Measurements from ENCODE around the gene ABCD3.

The ABCD3 gene

GRCh38 chr1:94462606-94463005 lies 44.4 kb downstream of the ABCD3 start:
- H3K4me3 ChIP-seq (ENCODE audit: low read length), result no peak overlapping the region
- H3K27me3 ChIP-seq (ENCODE audit: control insufficient read depth, insufficient read depth, low read length), result no peaks in the 10 kb centered on the region
- no peaks in the 10 kb centered on the region for H3K9me3 ChIP-seq (ENCODE audit: control insufficient read depth, insufficient read depth, low read length)
- H3K27ac ChIP-seq (ENCODE audit: low read length), result no peak overlapping the region
- H3K36me3 ChIP-seq (ENCODE audit: control insufficient read depth, insufficient read depth, low read length), result no peaks in the 10 kb centered on the region
- no CpG with 5 or more reads among the region's 2 CpGs for WGBS (ENCODE audit: insufficient coverage, insufficient read length)
- no peaks in the 10 kb centered on the region for H3K4me1 ChIP-seq (ENCODE audit: control insufficient read depth, insufficient read depth, low read length)
- DNase-seq (ENCODE audit: low read depth, low spot score), result no peak

DNA sequence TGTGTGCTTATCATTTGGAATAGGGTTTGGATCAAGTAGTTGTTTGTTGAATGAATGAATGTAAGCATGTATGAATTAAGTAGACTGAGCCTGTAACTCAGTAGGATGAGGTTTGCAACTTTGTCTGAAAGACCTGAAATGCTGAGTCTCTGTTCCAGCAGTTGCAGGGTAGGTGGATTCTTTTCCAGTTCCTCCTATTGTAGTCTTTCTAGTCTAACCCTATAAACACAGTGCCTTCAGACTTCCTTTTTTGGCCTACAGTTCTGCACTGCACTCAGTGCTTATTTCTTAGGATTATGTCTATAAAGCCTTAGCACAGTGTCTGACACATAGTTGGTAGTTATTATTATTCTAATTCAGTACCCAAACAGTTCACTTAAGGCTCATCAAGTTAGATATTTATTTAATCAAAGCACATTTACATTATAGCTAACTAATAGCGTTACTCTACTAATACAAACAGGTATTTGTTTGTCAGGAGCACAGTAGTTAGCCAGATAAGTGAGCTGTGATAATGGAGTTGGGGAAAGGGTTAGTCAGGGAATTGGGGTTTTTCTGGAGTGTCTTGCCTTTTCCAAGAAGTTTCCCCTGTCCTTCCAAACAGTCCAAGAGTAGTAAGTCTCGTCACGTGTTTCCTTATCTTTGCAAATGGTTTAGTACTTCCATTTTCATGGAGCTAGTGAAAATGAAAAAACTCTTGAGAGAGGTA lies 45.0 kb downstream of the ABCD3 start:
- H3K36me3 ChIP-seq (ENCODE audit: control insufficient read depth, insufficient read depth, low read length), result no peaks in the 10 kb centered on the region
- no CpG with 5 or more reads among the region's 3 CpGs for WGBS (ENCODE audit: insufficient coverage, insufficient read length)
- H3K4me3 ChIP-seq (ENCODE audit: low read length), result no peak overlapping the region
- no peaks in the 10 kb centered on the region for H3K9me3 ChIP-seq (ENCODE audit: control insufficient read depth, insufficient read depth, low read length)
- H3K4me1 ChIP-seq (ENCODE audit: control insufficient read depth, insufficient read depth, low read length), result no peaks in the 10 kb centered on the region
- no peaks in the 10 kb centered on the region for H3K27me3 ChIP-seq (ENCODE audit: control insufficient read depth, insufficient read depth, low read length)
- DNase-seq (ENCODE audit: low read depth, low spot score), result no peak
- H3K27ac ChIP-seq (ENCODE audit: low read length), result no peak overlapping the region

- Histone ChIP-seq H3K36me3 (ENCODE audit: control insufficient read depth, insufficient read depth, low read length) (no peaks in the 10 kb centered on the region), H3K9me3 (ENCODE audit: control insufficient read depth, insufficient read depth, low read length) (no peaks in the 10 kb centered on the region), H3K27me3 (ENCODE audit: control insufficient read depth, insufficient read depth, low read length) (no peaks in the 10 kb centered on the region), H3K4me1 (ENCODE audit: control insufficient read depth, insufficient read depth, low read length) (no peaks in the 10 kb centered on the region), H3K27ac (ENCODE audit: low read length) (no peak overlapping the region), H3K4me3 (ENCODE audit: low read length) (no peak overlapping the region)
- DNase-seq (ENCODE audit: low read depth, low spot score), result no peak
- no CpG with 5 or more reads among the region's 3 CpGs for WGBS (ENCODE audit: insufficient coverage, insufficient read length)
Observed at GRCh38 chr1:94463765-94464330, 45.7 kb downstream of the ABCD3 start.

DNA sequence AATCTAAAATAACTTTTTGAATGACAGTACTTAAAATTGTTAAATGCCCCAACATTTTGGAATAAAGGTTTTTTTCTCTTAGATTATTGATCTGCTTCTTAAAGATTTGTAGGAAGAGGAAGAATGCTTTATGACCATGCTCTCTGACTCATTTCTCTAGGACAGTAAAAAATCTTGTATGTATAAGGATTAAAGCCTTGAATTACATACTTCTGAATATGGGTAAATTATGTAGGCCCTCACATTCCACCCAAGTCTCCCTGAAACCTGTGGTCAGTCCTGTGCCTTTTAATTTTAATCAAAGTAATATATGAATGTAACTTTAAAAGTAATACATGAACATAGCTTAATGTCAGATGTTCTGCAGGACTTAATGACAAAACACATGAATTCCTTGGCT lies 50.5 kb downstream of the ABCD3 start:
- Histone ChIP-seq H3K4me1 (ENCODE audit: control insufficient read depth, insufficient read depth, low read length) (no peaks in the 10 kb centered on the region), H3K27ac (ENCODE audit: low read length) (no peak overlapping the region), H3K36me3 (ENCODE audit: control insufficient read depth, insufficient read depth, low read length) (no peaks in the 10 kb centered on the region), H3K4me3 (ENCODE audit: low read length) (no peak overlapping the region), H3K9me3 (ENCODE audit: control insufficient read depth, insufficient read depth, low read length) (no peaks in the 10 kb centered on the region), H3K27me3 (ENCODE audit: control insufficient read depth, insufficient read depth, low read length) (no peaks in the 10 kb centered on the region)
- DNase-seq (ENCODE audit: low read depth, low spot score), result no peak

GRCh38 chr1:94471271-94471670 lies 53.1 kb downstream of the ABCD3 start:
- Histone ChIP-seq H3K4me1 (ENCODE audit: control insufficient read depth, insufficient read depth, low read length) (no peaks in the 10 kb centered on the region), H3K27me3 (ENCODE audit: control insufficient read depth, insufficient read depth, low read length) (no peaks in the 10 kb centered on the region), H3K27ac (ENCODE audit: low read length) (no peak overlapping the region), H3K4me3 (ENCODE audit: low read length) (no peak overlapping the region), H3K36me3 (ENCODE audit: control insufficient read depth, insufficient read depth, low read length) (no peaks in the 10 kb centered on the region), H3K9me3 (ENCODE audit: control insufficient read depth, insufficient read depth, low read length) (no peaks in the 10 kb centered on the region)
- no CpG with 5 or more reads among the region's 2 CpGs for WGBS (ENCODE audit: insufficient coverage, insufficient read length)
- no peak for DNase-seq (ENCODE audit: low read depth, low spot score)

DNA sequence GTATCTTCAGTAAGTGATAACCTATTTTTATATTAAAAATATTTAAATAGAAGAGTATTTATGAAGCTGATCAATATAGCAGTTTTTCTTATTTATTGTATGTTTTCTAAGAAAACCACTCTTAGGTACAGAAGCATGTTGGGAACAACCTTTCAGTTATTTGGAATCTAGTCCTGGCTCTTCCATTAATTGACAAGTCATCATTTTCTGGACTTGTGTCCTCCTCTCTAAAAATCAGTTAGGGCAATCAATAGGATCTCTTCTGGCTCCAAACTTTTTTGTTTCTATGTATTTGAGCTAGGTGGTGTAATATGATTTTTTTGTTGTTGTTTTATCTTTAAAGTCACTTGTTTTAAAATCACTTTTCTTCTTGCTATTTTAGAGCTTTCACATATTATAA lies 57.0 kb downstream of the ABCD3 start:
- no peaks in the 10 kb centered on the region for H3K9me3 ChIP-seq (ENCODE audit: control insufficient read depth, insufficient read depth, low read length)
- no peak overlapping the region for H3K27ac ChIP-seq (ENCODE audit: low read length)
- no peak overlapping the region for H3K4me3 ChIP-seq (ENCODE audit: low read length)
- H3K36me3 ChIP-seq (ENCODE audit: control insufficient read depth, insufficient read depth, low read length), result no peaks in the 10 kb centered on the region; the same call in 1 of the 2 replicates
- DNase-seq (ENCODE audit: low read depth, low spot score), result no peak
- H3K4me1 ChIP-seq (ENCODE audit: control insufficient read depth, insufficient read depth, low read length), result no peaks in the 10 kb centered on the region
- no peaks in the 10 kb centered on the region for H3K27me3 ChIP-seq (ENCODE audit: control insufficient read depth, insufficient read depth, low read length)

DNA sequence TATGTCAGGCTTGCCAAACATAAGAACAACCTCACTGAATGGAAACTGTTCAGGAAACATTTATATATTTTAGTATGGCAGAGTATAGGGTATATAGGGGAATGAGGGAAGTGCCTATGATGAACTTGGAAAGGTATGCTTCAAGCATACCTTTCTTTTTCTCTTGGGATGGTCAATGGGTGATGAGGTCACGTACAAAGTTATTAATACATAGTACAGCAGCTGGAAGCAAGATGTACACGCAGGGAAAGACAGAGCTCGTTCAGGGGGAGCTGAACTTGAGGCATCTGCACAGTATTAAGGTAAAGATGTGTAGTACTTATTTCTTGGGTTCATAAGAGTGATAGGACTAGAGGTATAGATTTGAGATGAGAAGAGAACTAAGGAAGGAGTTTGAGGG lies 61.5 kb downstream of the ABCD3 start:
- Histone ChIP-seq H3K27ac (ENCODE audit: low read length) (no peak overlapping the region), H3K4me3 (ENCODE audit: low read length) (no peak overlapping the region), H3K4me1 (ENCODE audit: control insufficient read depth, insufficient read depth, low read length) (no peaks in the 10 kb centered on the region), H3K36me3 (ENCODE audit: control insufficient read depth, insufficient read depth, low read length) (no peaks in the 10 kb centered on the region; the same call in 1 of the 2 replicates), H3K9me3 (ENCODE audit: control insufficient read depth, insufficient read depth, low read length) (no peaks in the 10 kb centered on the region), H3K27me3 (ENCODE audit: control insufficient read depth, insufficient read depth, low read length) (no peaks in the 10 kb centered on the region)
- WGBS (ENCODE audit: insufficient coverage, insufficient read length), result no CpG with 5 or more reads among the region's 3 CpGs
- no peak for DNase-seq (ENCODE audit: low read depth, low spot score)

DNA sequence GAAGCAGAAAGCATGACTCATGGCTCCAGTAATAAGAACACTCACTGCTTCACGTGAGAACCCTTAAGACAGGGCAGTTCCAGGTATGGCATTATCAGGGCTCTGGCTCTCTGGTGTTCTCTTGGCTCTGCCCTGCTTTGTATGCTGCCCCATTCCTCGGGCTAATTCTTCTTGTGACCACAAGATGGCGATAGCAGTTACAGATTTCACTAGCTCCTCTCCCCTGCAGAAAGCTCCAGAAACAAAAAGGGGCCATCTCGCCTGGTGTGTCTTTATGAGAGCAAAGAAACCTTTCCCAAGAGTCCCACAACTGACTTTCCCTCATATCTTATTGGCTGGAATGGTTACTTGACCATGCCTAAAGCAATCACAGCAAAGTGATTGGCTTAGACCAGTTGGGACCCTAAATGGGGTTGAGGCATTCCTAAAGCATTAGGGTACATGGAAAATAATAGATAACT lies 63.3 kb downstream of the ABCD3 start:
- Histone ChIP-seq H3K27ac (ENCODE audit: low read length) (no peak overlapping the region), H3K27me3 (ENCODE audit: control insufficient read depth, insufficient read depth, low read length) (no peaks in the 10 kb centered on the region), H3K4me1 (ENCODE audit: control insufficient read depth, insufficient read depth, low read length) (no peaks in the 10 kb centered on the region), H3K4me3 (ENCODE audit: low read length) (no peak overlapping the region), H3K9me3 (ENCODE audit: control insufficient read depth, insufficient read depth, low read length) (no peaks in the 10 kb centered on the region), H3K36me3 (ENCODE audit: control insufficient read depth, insufficient read depth, low read length) (no peaks in the 10 kb centered on the region)
- DNase-seq (ENCODE audit: low read depth, low spot score), result peak; percentile 72
- no CpG with 5 or more reads among the region's 4 CpGs for WGBS (ENCODE audit: insufficient coverage, insufficient read length)

- H3K4me3 ChIP-seq (ENCODE audit: low read length), result no peak overlapping the region
- H3K4me1 ChIP-seq (ENCODE audit: control insufficient read depth, insufficient read depth, low read length), result no peaks in the 10 kb centered on the region; the same call in 1 of the 2 replicates
- no peaks in the 10 kb centered on the region for H3K27me3 ChIP-seq (ENCODE audit: control insufficient read depth, insufficient read depth, low read length)
- no peaks in the 10 kb centered on the region for H3K36me3 ChIP-seq (ENCODE audit: control insufficient read depth, insufficient read depth, low read length)
- DNase-seq (ENCODE audit: low read depth, low spot score), result no peak
- no peak overlapping the region for H3K27ac ChIP-seq (ENCODE audit: low read length)
- WGBS (ENCODE audit: insufficient coverage, insufficient read length), result no CpG with 5 or more reads among the region's 5 CpGs
- H3K9me3 ChIP-seq (ENCODE audit: control insufficient read depth, insufficient read depth, low read length), result no peaks in the 10 kb centered on the region
Observed at GRCh38 chr1:94486990-94487389, 68.8 kb downstream of the ABCD3 start.

- H3K4me3 ChIP-seq (ENCODE audit: low read length), result no peak overlapping the region
- H3K27me3 ChIP-seq (ENCODE audit: control insufficient read depth, insufficient read depth, low read length), result no peaks in the 10 kb centered on the region
- WGBS (ENCODE audit: insufficient coverage, insufficient read length), result no CpG with 5 or more reads among the region's 2 CpGs
- DNase-seq (ENCODE audit: low read depth, low spot score), result no peak
- no peaks in the 10 kb centered on the region for H3K36me3 ChIP-seq (ENCODE audit: control insufficient read depth, insufficient read depth, low read length)
- H3K27ac ChIP-seq (ENCODE audit: low read length), result no peak overlapping the region
- no peaks in the 10 kb centered on the region; the same call in 1 of the 2 replicates for H3K4me1 ChIP-seq (ENCODE audit: control insufficient read depth, insufficient read depth, low read length)
- no peaks in the 10 kb centered on the region for H3K9me3 ChIP-seq (ENCODE audit: control insufficient read depth, insufficient read depth, low read length)
Observed at GRCh38 chr1:94490556-94490955, 72.4 kb downstream of the ABCD3 start.

All from iPS DF 6.9 (cell line).